Psoas muscle (tissue), 8 donors: ENCODE measurements around the gene EHD4. TPM values are rescaled to one million over a fixed set of nuclear protein-coding genes. Genes with fewer than 3 reads are reported as not detected.
A peak's percentile ranks its signal among the peaks of the same experiment; 100 is the strongest.

Source experiments
- ATAC-seq, 4 donors: fragments of 200-7000 bp; cut with Tn5 transposase; one replicate each; pipeline ENCODE4 v1.9.1; 2020; ENCODE audit warnings: moderate library complexity in 3 of 4, mild to moderate bottlenecking in 2 of 4
- DNase-seq, 2 donors: peaks; one replicate each; pipeline ENCODE4 v3.0.0-alpha.2; 2020
- H3K27ac ChIP-seq: fragments of 200-600 bp; one replicate; pipeline ENCODE4 v1.8.0; 2022
- H3K27me3 ChIP-seq, 3 donors: fragments of 200-600 bp in 1 of 3; one replicate each; pipeline versions ENCODE4 v1.6.1 to v1.8.0; 2013 to 2022; ENCODE audit warnings: low read length in 2 of 3, mild to moderate bottlenecking in 2 of 3, moderate library complexity in 1 of 3; ENCODE audit not compliant: insufficient read depth in 3 of 3
- H3K36me3 ChIP-seq, 2 donors: fragments of 200-600 bp in 1 of 2; one replicate each; pipeline versions ENCODE4 v1.6.1 to v1.8.0; 2013 to 2022; ENCODE audit warnings: low read depth in 1 of 2, mild to moderate bottlenecking in 1 of 2, moderate library complexity in 1 of 2; ENCODE audit not compliant: insufficient read depth in 1 of 2
- H3K4me1 ChIP-seq: fragments of 200-600 bp; one replicate; pipeline ENCODE4 v1.8.0; 2022
- H3K4me3 ChIP-seq: fragments of 200-600 bp; one replicate; pipeline ENCODE4 v1.8.0; 2022; ENCODE audit warnings: mild to moderate bottlenecking
- H3K9me3 ChIP-seq: fragments of 200-600 bp; one replicate; pipeline ENCODE4 v1.8.0; 2022
- CTCF ChIP-seq: fragments of 200-600 bp; IDR thresholded peaks from one replicate; pipeline ENCODE4 v1.8.0; 2022; ENCODE audit warnings: antibody characterized with exemption
- WGBS, 3 donors: extraction: QIAGEN DNeasy Blood & Tissue Kit; methylation state at CpG; one replicate each; pipeline versions ENCODE4 v1.1.6 to v1.1.7; 2013; 5-methylcytosine and 5-hydroxymethylcytosine counted together
- intact Hi-C, 2 donors: fragments of 100-400 bp; cut with DNase I; formaldehyde crosslinking; loops; one replicate each; pipeline versions ENCODE4 v1.11.0 to v1.14.2; 2022
- polyA plus RNA-seq, 3 donors: library from polyadenylated mRNA; stranded (reverse); fragments of 200-250 nt; gene quantifications; one replicate each; pipeline ENCODE4 v1.2.3, GENCODE V29; 2013
- total RNA-seq, 4 donors: library from RNA; stranded (reverse); fragmentation: NEBNext Ultra II Directional in 2 of 4; extraction: Animal tissue kit (Norgen Biotek cat#: 25700) in 2 of 4; gene quantifications; one replicate each; pipeline versions ENCODE4 v1.2.1 to v1.2.4, GENCODE V29; 2021 to 2023
- donor health status: healthy with polysubstance abuse.
- donor health status: DM: no; HTN: no; CAD: no; lungs with moderate emphysema.
- donor health status: Bipolar disorder and iron deficiency.
- donor health status: healthy.
- donor health status: DM: yes; HTN: yes; CAD: no.
- donor health status: DM: no; HTN: no; CAD: no.
- donor health status: DM: no; HTN: no; CAD: no.
- donor health status: DM: yes; HTN: yes; CAD: no.

Gene EHD4
- total and polyA plus RNA-seq, 7 donors, result 1.7 to 9.6 (median 5.3) TPM

DNA sequence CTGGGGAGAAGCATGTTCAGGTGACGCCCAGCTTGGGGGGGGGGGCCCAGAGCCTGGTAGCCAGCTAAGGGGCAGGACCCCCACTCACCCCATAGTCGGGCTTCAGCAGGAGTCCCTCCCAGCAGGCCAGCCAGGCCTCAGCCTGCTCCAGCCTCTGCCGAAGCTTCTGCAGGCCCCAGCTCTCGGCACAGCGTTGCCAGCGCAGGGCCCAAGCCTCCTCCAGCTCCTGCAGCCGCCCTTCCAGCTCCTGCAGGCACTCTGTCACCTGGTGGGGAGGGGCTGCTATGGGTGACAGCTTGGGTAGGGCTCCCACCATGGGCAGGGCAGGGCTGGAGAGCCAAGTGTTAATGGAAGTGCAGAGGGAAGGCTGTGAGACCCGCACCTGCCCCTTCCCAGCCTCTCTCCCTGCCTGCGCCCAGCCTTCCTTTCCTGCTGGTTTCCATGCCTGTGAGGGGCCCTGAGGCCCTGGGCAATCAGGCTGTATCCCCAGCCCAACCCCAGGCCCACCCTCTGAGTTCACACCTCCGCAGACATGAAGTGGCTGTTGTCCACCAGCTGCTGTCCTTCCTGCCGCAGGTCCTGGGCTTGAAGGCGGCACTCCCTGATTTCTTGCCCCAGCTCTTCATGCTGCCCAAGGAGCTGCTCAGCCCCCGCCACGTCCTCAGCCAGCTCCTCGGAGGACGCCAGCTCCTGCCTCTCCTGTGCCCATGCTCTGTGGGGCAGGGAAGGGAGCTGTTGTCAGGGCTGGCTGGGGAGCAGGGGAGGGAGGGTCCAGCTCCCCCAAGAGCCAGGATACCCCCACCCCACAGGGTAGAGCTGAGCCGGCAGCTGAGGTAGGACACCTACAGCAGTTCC, 119.4 kb downstream of the EHD4 start:
- Histone ChIP-seq H3K4me3 (no peak overlapping the region), H3K27me3 (peaks cover 0 to 12% (median 4%) of the 10 kb centered on the region in 3 donors), H3K9me3 (no peaks in the 10 kb centered on the region), H3K27ac (no peak overlapping the region), H3K36me3 (peaks cover 0 to 10% of the 10 kb centered on the region in 2 donors), H3K4me1 (no peaks in the 10 kb centered on the region)
- 71 to 74% (median 74%) methylated on average over 16 to 17 of the region's 17 CpGs for WGBS, 3 donors
- intact Hi-C loops, result no loop called here
- ATAC-seq (no peak), DNase-seq (no peak)
- no peak for TF ChIP-seq CTCF

GRCh38 chr15:41851755-41852370, 120.5 kb downstream of the EHD4 start:
- no peak for DNase-seq
- intact Hi-C loops, result no loop called here
- WGBS, 3 donors, result 65 to 79% (median 69%) methylated on average over 8 of the region's 8 CpGs
- no peak for ATAC-seq
- Histone ChIP-seq H3K27ac (no peak overlapping the region), H3K36me3 (peaks cover 0 to 21% of the 10 kb centered on the region in 2 donors), H3K4me3 (no peak overlapping the region), H3K27me3 (peaks cover 0 to 12% (median 4%) of the 10 kb centered on the region in 3 donors), H3K9me3 (no peaks in the 10 kb centered on the region), H3K4me1 (no peaks in the 10 kb centered on the region)
- no peak for TF ChIP-seq CTCF

- peaks cover 0 to 12% (median 4%) of the 10 kb centered on the region in 3 donors for H3K27me3 ChIP-seq
- DNase-seq, result no peak
- 23 to 43% (median 25%) methylated on average over 11 of the region's 11 CpGs for WGBS, 3 donors
Observed at GRCh38 chr15:41851167-41851523, 121.2 kb downstream of the EHD4 start.

GRCh38 chr15:41850482-41851166, 121.7 kb downstream of the EHD4 start:
- Histone ChIP-seq H3K4me1 (no peaks in the 10 kb centered on the region), H3K27ac (no peak overlapping the region), H3K9me3 (no peaks in the 10 kb centered on the region), H3K4me3 (no peak overlapping the region), H3K27me3 (peaks cover 0 to 12% (median 4%) of the 10 kb centered on the region in 3 donors), H3K36me3 (peaks cover 0 to 33% of the 10 kb centered on the region in 2 donors)
- intact Hi-C loops, result no loop called here
- ATAC-seq (peak in 3 of 4 donors; percentile 7 to 25 (median 11)), DNase-seq (no peak)
- no peak for TF ChIP-seq CTCF
- 65 to 75% (median 66%) methylated on average over 16 of the region's 16 CpGs for WGBS, 3 donors

More at GRCh38 chr15:41851167-41851523, 121.2 kb downstream of the EHD4 start:
- no peak overlapping the region for H3K27ac ChIP-seq
- peaks cover 0 to 28% of the 10 kb centered on the region in 2 donors for H3K36me3 ChIP-seq
- no peaks in the 10 kb centered on the region for H3K4me1 ChIP-seq
- intact Hi-C loops, result no loop called here
- no peak overlapping the region for H3K4me3 ChIP-seq
- peak in 2 of 4 donors; percentile 7 to 21 for ATAC-seq
- H3K9me3 ChIP-seq, result no peaks in the 10 kb centered on the region
- TF ChIP-seq CTCF, result no peak
